Measurements from ENCODE around the gene PIK3R3.

The PIK3R3 gene

DNA sequence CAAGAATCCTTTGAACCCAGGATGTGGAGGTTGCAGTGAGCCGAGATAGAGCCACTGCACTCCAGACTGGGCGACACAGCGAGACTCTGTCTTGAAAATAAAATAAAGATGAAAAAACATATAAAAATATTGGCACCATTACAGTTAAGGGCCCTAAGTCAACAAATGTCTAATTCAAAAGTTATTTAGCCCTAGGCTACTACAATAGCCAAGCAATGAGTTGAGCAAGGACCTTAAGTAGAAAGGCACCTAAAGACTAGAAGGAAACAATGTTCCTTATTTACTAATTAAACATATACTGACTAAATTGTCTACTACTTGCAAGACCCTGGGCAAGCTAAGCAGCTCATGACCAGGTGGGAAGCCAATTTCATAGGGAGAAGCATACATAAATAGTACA, 4.1 kb downstream of the PIK3R3 start:
- TF ChIP-seq, protein P1, sequence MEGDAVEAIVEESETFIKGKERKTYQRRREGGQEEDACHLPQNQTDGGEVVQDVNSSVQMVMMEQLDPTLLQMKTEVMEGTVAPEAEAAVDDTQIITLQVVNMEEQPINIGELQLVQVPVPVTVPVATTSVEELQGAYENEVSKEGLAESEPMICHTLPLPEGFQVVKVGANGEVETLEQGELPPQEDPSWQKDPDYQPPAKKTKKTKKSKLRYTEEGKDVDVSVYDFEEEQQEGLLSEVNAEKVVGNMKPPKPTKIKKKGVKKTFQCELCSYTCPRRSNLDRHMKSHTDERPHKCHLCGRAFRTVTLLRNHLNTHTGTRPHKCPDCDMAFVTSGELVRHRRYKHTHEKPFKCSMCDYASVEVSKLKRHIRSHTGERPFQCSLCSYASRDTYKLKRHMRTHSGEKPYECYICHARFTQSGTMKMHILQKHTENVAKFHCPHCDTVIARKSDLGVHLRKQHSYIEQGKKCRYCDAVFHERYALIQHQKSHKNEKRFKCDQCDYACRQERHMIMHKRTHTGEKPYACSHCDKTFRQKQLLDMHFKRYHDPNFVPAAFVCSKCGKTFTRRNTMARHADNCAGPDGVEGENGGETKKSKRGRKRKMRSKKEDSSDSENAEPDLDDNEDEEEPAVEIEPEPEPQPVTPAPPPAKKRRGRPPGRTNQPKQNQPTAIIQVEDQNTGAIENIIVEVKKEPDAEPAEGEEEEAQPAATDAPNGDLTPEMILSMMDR (conservative IDR thresholded peaks at IDR 0.05; ENCODE audit: low read depth, low read length), result no peak
- Histone ChIP-seq H4K20me1 (ENCODE audit: insufficient read depth) (no peaks in the 10 kb centered on the region), H3K9ac (no peak overlapping the region), H3K27ac (no peak overlapping the region), H2AFZ (ENCODE audit: low read depth) (no peak overlapping the region), H3K4me2 (no peak overlapping the region), H3K27me3 (ENCODE audit: insufficient read depth, low read depth) (0 out of 2 replicates have a peak, but pooled peaks cover 3% of the 10 kb centered on the region), H3K4me1 (ENCODE audit: low read depth, poor library complexity, severe bottlenecking) (peaks cover 14% of the 10 kb centered on the region), H3K79me2 (ENCODE audit: insufficient read depth, low read depth) (no peaks in the 10 kb centered on the region), H3K36me3 (ENCODE audit: insufficient read depth) (no peaks in the 10 kb centered on the region), H3K4me3 (IDR thresholded peaks at IDR 0.05; ENCODE audit: insufficient read depth, low read depth, low read length) (no peak overlapping the region)

DNA sequence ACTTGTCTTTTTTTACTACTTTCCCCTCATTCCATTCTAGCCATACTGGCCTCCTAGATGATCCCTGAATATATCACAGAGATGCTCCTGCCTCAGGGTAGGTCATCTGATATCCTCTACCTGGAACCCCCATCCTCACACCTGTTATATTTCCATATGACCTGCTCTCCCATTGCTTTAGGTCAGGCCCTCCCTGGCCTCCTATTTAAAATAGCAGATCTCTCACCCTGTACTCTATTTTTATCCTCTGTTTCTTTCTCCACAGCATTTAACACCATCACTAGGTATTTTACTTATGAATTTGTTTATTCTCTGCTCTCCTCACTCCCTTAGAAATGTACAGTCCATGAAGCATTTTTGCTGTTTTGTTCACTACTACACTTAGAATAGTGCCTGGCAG, 13.6 kb downstream of the PIK3R3 start:
- no peak overlapping the region for H3K9ac ChIP-seq
- H3K36me3 ChIP-seq (ENCODE audit: insufficient read depth), result no peaks in the 10 kb centered on the region
- TF ChIP-seq, protein P1 (conservative IDR thresholded peaks at IDR 0.05; ENCODE audit: low read depth, low read length), result no peak
- H3K27me3 ChIP-seq (ENCODE audit: insufficient read depth, low read depth), result no peaks in the 10 kb centered on the region
- H3K4me3 ChIP-seq (IDR thresholded peaks at IDR 0.05; ENCODE audit: insufficient read depth, low read depth, low read length), result no peak overlapping the region
- H4K20me1 ChIP-seq (ENCODE audit: insufficient read depth), result no peaks in the 10 kb centered on the region
- H3K79me2 ChIP-seq (ENCODE audit: insufficient read depth, low read depth), result no peaks in the 10 kb centered on the region
- H2AFZ ChIP-seq (ENCODE audit: low read depth), result no peak overlapping the region
- H3K4me2 ChIP-seq, result no peak overlapping the region
- H3K4me1 ChIP-seq (ENCODE audit: low read depth, poor library complexity, severe bottlenecking), result peaks cover 16% of the 10 kb centered on the region
- no peak overlapping the region for H3K27ac ChIP-seq

DNA sequence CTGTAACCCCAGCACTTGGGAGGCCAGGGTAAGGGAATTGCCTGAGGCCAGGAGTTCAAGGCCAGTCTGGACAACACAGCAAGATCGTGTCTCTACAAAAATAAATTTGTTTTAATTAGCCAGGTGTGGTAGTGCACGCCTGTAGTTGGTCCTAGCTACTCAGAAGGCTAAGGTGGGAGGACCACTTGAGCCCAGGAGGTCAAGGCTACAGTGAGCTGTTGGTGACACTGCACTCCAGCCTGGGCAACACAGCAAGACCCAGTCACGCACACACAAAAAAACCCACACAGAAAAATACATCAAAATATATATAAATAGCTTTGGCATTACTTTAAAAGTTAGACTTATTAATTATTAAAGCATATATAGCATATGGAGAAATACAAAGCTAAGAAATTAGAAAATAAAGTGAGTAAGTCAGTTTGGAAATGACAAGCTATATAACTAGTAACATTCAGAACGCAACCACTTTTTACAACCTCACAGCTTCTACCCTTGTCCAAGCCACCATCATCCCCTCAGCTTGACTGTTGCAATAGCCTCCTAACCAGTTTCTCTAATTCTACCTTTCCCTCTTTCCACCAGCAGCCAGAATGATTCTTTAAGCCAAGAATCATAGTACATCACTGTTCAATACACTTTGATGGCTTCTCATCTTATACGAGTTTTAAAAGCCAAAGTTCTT, 14.5 kb downstream of the PIK3R3 start:
- Histone ChIP-seq H3K79me2 (ENCODE audit: insufficient read depth, low read depth) (no peaks in the 10 kb centered on the region), H4K20me1 (ENCODE audit: insufficient read depth) (no peaks in the 10 kb centered on the region), H3K36me3 (ENCODE audit: insufficient read depth) (no peaks in the 10 kb centered on the region), H3K9ac (no peak overlapping the region), H3K4me3 (IDR thresholded peaks at IDR 0.05; ENCODE audit: insufficient read depth, low read depth, low read length) (no peak overlapping the region), H3K27me3 (ENCODE audit: insufficient read depth, low read depth) (no peaks in the 10 kb centered on the region), H2AFZ (ENCODE audit: low read depth) (no peak overlapping the region), H3K27ac (no peak overlapping the region), H3K4me1 (ENCODE audit: low read depth, poor library complexity, severe bottlenecking) (peaks cover 16% of the 10 kb centered on the region), H3K4me2 (no peak overlapping the region)
- TF ChIP-seq, protein P1 (conservative IDR thresholded peaks at IDR 0.05; ENCODE audit: low read depth, low read length), result no peak

DNA sequence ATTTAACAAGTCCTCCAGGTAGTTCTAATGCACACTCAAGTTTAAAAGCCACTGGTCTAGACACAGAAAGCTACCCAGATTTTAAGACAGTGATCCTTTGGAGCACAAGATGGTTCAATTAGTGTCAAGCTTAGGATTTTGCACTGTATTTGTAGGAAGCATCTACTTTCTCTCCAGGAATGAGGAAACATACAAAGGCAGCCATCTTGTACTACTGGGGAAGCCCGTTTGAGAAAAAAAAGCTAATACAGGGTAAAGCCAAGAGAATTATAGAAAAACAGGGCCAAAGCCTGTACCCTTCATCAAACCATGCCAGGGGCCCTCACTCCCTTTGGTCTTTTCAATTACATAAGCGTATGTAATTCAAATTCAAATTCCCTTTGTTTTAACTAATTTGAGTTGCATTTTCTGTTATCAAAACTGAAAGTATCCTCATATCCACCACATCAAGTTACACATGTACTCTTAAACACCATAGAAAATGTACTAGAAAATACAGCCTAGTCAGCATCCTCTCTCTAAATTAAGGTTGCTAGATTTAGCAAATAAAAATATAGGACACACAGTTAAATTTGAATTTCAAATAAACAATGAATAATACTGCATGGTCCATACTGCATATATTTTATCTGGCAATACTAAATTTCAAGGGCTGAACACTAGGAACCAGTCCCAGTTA, 17.4 kb downstream of the PIK3R3 start:
- Histone ChIP-seq H3K4me1 (ENCODE audit: low read depth, poor library complexity, severe bottlenecking) (peaks cover 16% of the 10 kb centered on the region), H3K27me3 (ENCODE audit: insufficient read depth, low read depth) (no peaks in the 10 kb centered on the region), H3K36me3 (ENCODE audit: insufficient read depth) (no peaks in the 10 kb centered on the region), H3K9ac (no peak overlapping the region), H4K20me1 (ENCODE audit: insufficient read depth) (no peaks in the 10 kb centered on the region), H3K4me2 (peak overlapping the region; percentile 43), H2AFZ (ENCODE audit: low read depth) (peak overlapping the region; percentile 62; the same call in 1 of the 2 replicates), H3K4me3 (IDR thresholded peaks at IDR 0.05; ENCODE audit: insufficient read depth, low read depth, low read length) (no peak overlapping the region), H3K27ac (peak overlapping the region; percentile 31), H3K79me2 (ENCODE audit: insufficient read depth, low read depth) (no peaks in the 10 kb centered on the region)
- TF ChIP-seq, protein P1 (conservative IDR thresholded peaks at IDR 0.05; ENCODE audit: low read depth, low read length), result no peak

All from KMS-11 (cell line).